ENCODE measurements around the gene NUP188.

Gene NUP188

DNA sequence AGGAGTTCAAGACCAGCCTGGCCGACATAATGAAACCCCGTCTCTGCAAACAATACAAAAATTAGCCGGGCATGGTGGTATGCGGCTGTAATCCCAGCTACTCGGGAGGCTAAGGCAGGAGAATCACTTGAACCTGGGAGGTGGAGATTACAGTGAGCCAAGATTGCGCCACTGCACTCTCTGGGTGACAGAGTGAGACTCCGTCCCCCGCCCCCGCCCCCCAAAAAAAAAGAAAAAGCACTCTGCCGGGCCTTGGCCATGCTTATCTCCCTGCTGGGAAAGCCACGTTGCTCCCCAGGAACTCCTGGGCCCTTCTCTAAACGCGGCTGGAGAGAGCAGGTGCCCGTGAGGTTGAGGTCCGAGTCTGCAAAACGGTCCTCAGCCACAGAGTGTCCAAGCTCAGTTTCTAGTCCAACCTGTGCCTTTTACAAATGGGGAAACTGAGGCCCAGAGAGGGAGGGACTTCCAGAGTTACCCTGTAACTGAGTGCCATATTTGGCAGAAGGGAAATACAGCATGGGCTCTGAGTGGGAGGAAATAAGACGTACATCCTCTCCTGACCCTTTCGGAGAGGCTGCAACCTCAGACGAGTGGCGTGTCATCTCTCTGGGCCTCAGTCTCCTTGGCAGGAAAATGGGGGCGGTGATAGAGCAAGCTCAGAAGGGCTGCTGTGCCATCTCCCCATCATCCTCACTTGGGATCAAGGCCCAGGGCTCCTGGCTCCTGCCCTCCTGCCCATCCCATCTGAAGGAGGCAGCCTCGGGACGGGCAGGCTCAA is 33.3 kb upstream of the NUP188 start:
- no peak for DNase-seq

DNA sequence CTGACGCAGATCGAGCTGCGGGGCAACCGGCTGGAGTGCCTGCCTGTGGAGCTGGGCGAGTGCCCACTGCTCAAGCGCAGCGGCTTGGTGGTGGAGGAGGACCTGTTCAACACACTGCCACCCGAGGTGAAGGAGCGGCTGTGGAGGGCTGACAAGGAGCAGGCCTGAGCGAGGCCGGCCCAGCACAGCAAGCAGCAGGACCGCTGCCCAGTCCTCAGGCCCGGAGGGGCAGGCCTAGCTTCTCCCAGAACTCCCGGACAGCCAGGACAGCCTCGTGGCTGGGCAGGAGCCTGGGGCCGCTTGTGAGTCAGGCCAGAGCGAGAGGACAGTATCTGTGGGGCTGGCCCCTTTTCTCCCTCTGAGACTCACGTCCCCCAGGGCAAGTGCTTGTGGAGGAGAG is 31.3 kb upstream of the NUP188 start:
- no peak for DNase-seq

- no peak for DNase-seq
Measured at GRCh38 chr9:128916745-128917144, 30.8 kb upstream of the NUP188 start.

- no peak for DNase-seq
Measured at GRCh38 chr9:128917151-128917849, 30.2 kb upstream of the NUP188 start.

DNA sequence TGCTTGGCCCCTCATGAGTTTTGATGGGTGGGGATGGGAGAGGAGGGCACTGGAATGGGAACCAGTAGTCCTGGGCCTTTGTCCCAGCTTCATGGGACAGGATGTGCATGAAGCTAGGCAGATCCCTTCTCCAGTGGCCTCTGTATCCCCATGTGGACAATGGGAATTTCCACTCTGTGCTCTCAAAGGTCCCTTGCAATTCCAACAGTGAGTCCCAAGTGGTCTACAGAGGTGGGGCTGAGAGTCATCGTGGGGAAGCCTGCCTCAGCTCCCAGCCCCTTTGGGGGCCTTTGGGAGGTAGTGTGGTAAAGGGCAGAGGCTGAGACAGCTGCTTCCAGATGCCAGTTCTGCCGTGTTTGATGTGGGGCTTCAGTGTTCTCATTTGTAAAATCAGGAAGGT is 28.6 kb upstream of the NUP188 start:
- DNase-seq: no peak

DNA sequence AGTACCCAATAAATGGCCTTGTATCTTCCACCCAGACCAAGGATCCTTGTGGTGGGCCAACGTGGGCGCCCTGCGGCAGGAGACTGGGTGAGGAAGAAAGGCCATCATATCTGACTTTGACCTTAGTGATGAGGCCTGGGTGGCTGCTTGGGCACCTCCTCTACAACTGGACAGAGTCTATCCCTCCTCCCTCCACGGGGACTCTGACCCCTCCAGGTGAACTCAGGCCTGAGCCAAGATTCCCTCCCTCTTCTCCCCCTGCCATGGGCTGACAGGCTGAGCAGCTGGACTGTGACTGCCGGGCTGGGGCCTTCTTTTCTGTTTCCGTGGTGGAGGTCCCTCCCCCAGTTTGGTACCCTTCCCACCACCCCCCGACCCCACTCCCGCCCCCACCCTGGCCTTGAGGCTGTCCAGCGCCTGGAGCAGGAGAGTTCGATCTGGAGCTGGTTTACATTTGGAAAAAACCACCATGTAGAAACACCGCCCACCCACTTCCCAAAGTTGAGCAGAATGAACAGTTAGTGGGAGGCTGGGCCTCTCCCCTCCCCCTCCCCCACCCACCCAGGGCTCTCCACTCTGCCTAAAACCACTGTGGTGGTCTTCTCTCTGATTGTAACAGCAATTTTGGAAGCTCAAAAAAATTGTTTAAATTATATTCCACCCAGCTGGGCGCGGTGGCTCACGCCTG is 28.0 kb upstream of the NUP188 start:
- no peak for DNase-seq

GRCh38 chr9:128920381-128921058 is 27.0 kb upstream of the NUP188 start, which contains the start of gene PHYHD1:
TSS of gene PHYHD1 (plus strand) at chr9:128920982. CDS start at chr9:128922324, 1,342 bp downstream.
- DNase-seq: no peak

- DNase-seq: peak; percentile 70
Measured at GRCh38 chr9:128921881-128922763, 25.4 kb upstream of the NUP188 start.

DNA sequence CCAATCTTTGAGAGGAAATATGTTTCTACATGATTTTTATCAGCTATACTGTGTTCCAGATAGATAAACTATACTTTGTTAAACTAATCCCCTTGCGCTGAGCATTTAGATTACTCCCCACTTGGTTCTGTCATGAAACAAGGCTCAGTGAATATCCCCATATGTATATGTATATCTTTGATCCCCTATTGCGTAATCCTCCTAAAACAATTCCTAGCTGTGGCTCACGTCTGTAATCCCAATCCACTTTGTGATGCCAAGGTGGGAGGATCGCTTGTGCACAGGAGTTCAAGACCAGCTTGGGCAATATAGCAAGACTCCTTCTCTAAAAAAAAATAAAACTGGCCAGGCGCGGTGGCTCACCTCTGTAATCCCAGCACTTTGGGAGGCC is 24.0 kb upstream of the NUP188 start:
- no peak for DNase-seq

GRCh38 chr9:128927731-128928411 is 19.6 kb upstream of the NUP188 start:
- peak; percentile 81 for DNase-seq

DNA sequence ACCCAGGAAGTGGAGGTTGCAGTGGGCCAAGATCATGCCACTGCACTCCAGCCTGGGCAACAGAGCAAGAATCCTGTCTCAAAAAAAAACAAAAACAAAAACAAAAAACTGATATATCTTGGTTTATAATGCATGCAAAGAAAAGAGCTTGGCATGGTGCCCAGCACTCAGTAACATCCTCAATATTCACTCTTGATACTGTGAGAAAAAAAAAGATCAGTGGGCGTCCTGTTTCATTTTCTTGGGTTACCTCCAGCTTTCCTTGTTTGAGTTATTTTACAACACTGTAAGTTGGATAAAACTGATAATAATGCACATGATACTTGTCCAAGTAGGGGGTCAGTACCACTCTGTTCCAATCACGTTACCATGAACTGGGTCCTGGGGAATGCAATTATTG is 18.9 kb upstream of the NUP188 start:
- DNase-seq: no peak

- DNase-seq: no peak
Measured at GRCh38 chr9:128929560-128929959, 17.9 kb upstream of the NUP188 start.

GRCh38 chr9:128933731-128934130 is 13.8 kb upstream of the NUP188 start:
- DNase-seq: no peak

- DNase-seq: no peak
Measured at GRCh38 chr9:128936171-128936865, 11.2 kb upstream of the NUP188 start.

- no peak for DNase-seq
Measured at GRCh38 chr9:128937310-128938165, 10.0 kb upstream of the NUP188 start.

DNA sequence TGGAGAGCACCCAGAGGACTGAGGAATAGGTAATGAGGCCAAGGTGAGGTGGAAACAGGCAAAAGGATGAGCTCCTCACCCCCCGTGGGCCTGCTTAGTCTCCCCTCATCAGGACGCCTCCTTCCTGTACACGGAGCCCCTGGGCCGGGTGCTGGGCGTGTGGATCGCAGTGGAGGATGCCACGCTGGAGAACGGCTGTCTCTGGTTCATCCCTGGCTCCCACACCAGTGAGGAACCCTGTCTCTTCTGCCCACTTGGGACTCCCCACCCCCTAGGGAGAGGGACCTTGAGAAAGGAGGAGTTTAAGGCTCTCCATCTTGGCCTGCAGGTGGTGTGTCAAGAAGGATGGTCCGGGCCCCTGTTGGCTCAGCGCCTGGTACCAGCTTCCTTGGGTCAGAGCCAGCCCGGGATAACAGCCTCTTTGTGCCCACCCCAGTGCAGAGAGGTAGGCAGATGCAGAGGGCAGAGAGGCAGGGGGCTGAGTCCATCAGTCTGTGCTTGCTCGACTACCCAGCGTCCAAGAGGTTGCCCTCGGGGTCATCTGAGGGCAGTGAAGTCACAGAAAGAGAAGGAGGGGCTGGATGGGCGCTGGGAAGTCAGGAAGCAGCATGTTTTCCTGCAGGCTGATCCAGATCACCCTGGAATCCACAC is 7.1 kb upstream of the NUP188 start:
- no peak for DNase-seq

DNA sequence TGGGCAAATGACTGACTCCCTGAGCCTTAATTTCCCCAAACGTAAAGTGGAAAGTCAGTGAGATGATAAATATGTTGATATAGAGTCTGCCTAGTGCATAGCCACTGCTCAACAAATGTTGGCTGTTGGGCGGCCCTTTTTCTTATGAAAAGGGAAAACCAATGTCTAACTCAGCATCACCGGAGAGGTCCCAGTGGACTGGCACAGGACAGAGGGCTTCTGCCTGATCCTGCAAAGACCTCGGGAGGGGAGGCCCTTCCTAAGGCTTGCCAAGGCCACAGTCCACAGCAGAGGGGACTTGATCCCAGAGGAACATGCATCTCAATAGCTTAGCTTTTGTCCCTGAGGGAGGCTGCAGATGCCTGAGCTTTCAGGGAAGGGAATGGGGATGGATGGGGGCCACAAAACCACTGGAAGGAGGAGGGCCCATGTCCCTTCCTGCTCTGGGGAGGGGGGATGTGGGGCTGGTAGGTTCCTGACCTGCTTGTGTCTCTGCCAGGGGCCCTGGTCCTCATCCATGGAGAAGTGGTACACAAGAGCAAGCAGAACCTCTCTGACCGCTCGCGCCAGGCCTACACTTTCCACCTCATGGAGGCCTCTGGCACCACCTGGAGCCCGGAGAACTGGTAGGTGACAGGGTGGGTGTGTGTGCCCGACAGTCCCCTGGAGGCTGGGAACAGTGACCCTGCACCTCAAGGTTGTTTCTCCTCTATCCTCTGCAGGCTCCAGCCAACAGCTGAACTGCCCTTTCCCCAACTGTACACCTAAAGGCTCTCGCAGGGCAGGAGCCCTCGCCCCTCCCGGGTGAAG is 6.3 kb upstream of the NUP188 start:
- no peak for DNase-seq

DNA sequence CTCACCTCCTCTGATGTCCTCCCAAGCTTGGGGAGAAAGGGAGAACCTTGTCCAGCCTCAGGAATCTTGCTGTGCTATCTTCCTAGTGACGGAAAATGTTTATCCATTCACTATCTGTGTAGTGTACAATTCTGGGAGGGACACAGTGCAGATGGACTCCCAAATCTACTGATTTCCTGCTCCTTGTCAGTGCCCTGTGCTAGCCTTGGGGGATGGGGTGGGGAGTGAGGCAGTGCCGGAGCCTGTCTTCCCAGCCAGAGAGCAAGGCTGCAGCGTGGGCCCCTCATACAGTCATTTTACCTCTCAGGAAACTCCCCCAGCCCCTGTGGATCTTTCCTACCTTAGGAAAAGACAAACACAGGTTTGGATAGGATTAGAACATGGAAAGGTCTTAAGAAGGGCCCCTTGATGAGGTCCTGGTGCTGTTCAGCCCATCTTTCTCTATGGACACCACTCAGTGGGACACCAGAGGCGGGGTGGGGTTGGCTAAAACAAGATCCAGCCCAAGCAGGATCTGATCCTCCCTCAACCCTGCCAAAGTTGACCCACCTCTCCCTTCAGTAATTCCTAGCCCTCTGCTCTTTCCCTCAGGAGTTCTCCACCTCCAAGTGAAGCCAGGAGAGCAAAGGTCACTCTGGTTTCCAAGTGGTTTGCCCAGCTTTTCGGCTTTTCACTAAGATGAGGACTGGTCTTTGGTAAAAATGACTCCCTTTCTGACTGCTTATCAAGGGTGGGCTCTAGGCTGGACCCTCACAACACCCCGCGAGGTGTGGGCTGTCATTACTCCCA is 3.5 kb upstream of the NUP188 start:
- DNase-seq: no peak

All from activated CD8-positive, alpha-beta memory T cell treated with anti-CD3 and anti-CD28 coated beads for 24 hours (primary cell).